Hematopoietic multipotent progenitor cell (in vitro differentiated cells): ENCODE measurements around the gene TXNDC11. TPM values are rescaled to one million over a fixed set of nuclear protein-coding genes. Genes with fewer than 3 reads are reported as not detected.
"Not testable (repeated sequence)": the region's sequence is repeated elsewhere in the genome, so short reads cannot be mapped to it uniquely, and the experiment has no call there.

ENCODE experiments used
- DNase-seq, 3 donors: peaks; one replicate each; pipeline ENCODE4 v3.0.0-alpha.2; 2011 to 2015; ENCODE audit warnings: low read depth in 2 of 3, low spot score in 2 of 3
- total RNA-seq: library from RNA; depleted of rRNA; stranded (reverse); fragments of >200 nt; gene quantifications from one replicate; pipeline ENCODE4 v1.2.3, GENCODE V29; 2012

The TXNDC11 gene
- total RNA-seq, result 35.0 TPM

GRCh38 chr16:11742536-11743307 is at the start of gene TXNDC11:
TXNDC11 (minus strand) TSS chr16:11742857; CDS start chr16:11742730, 127 bp downstream.
- peak; percentile 97 to 99 (median 98) for DNase-seq

GRCh38 chr16:11791144-11791828 is 48.6 kb upstream of the TXNDC11 start:
- no peak for DNase-seq

- no peak for DNase-seq
Measured at GRCh38 chr16:11788914-11789313, 46.3 kb upstream of the TXNDC11 start.

- DNase-seq, result not testable (repeated sequence)
Measured at GRCh38 chr16:11784980-11785599, 42.4 kb upstream of the TXNDC11 start.

GRCh38 chr16:11784381-11784780 is 41.7 kb upstream of the TXNDC11 start:
- DNase-seq, result not testable (repeated sequence)

GRCh38 chr16:11784038-11784369 is 41.3 kb upstream of the TXNDC11 start:
- DNase-seq, result no peak

- DNase-seq, result peak; percentile 55 to 63 (median 58)
Measured at GRCh38 chr16:11783319-11784037, 40.8 kb upstream of the TXNDC11 start.

GRCh38 chr16:11781773-11782172 is 39.1 kb upstream of the TXNDC11 start:
- DNase-seq, result no peak

- no peak for DNase-seq
Measured at GRCh38 chr16:11780991-11781680, 38.5 kb upstream of the TXNDC11 start.

- DNase-seq, result no peak
Measured at GRCh38 chr16:11779074-11779473, 36.4 kb upstream of the TXNDC11 start.

GRCh38 chr16:11774065-11774626 is 31.5 kb upstream of the TXNDC11 start:
- DNase-seq, result no peak

- DNase-seq, result peak in 2 of 3 donors; percentile 38 to 71
Measured at GRCh38 chr16:11768849-11769248, 26.2 kb upstream of the TXNDC11 start.

- DNase-seq, result no peak
Measured at GRCh38 chr16:11762431-11762830, 19.8 kb upstream of the TXNDC11 start.

GRCh38 chr16:11759997-11760396 is 17.3 kb upstream of the TXNDC11 start:
- no peak for DNase-seq

GRCh38 chr16:11759163-11759834 is 16.6 kb upstream of the TXNDC11 start:
- DNase-seq, result no peak

GRCh38 chr16:11757671-11758545 is 15.3 kb upstream of the TXNDC11 start:
- DNase-seq, result no peak

- no peak for DNase-seq
Measured at GRCh38 chr16:11756248-11756647, 13.6 kb upstream of the TXNDC11 start.

- no peak for DNase-seq
Measured at GRCh38 chr16:11755022-11755760, 12.5 kb upstream of the TXNDC11 start.
